ENCODE data around the gene NDUFB1. TPM values are rescaled to one million over a fixed set of nuclear protein-coding genes. Genes with fewer than 3 reads are reported as not detected.

The NDUFB1 gene
- total and polyA plus RNA-seq, 2 experiments from 2014 or later = 316 to 351 TPM

GRCh38 chr14:92099802-92100201 lies 21.7 kb downstream of the NDUFB1 start:
- H2AFZ ChIP-seq = no peak overlapping the region
- H3K4me2 ChIP-seq = no peak overlapping the region
- H3K4me3 ChIP-seq = no peak overlapping the region
- H3K36me3 ChIP-seq (replicated peaks; ENCODE audit: insufficient read depth, low read depth) = no peaks in the 10 kb centered on the region
- no peak for TF ChIP-seq EZH2 (IDR thresholded peaks at IDR 0.05; ENCODE audit: borderline replicate concordance)
- TF ChIP-seq EZH2phosphoT487 (IDR thresholded peaks at IDR 0.05; ENCODE audit: low read depth, severe bottlenecking, unreplicated experiment) = no peak
- no peak for TF ChIP-seq CTCF (IDR thresholded peaks at IDR 0.05; ENCODE audit: poor library complexity)
- H4K20me1 ChIP-seq (ENCODE audit: insufficient read depth, poor library complexity, severe bottlenecking) = peaks cover 9% of the 10 kb centered on the region
- H3K27ac ChIP-seq = no peak overlapping the region
- H3K9me3 ChIP-seq (ENCODE audit: low read depth) = no peaks in the 10 kb centered on the region
- no peaks in the 10 kb centered on the region for H3K9me2 ChIP-seq (replicated peaks; ENCODE audit: insufficient read depth)
- H3K4me1 ChIP-seq (ENCODE audit: insufficient read depth) = no peaks in the 10 kb centered on the region
- no peaks in the 10 kb centered on the region for H3K27me3 ChIP-seq
- H3K79me2 ChIP-seq = peaks cover 75% of the 10 kb centered on the region
- DNase-seq (ENCODE audit: low spot score) = no peak

GRCh38 chr14:92093320-92093719 lies 28.2 kb downstream of the NDUFB1 start:
- H3K9me2 ChIP-seq (replicated peaks; ENCODE audit: insufficient read depth) = no peaks in the 10 kb centered on the region
- H3K4me3 ChIP-seq = no peak overlapping the region
- H4K20me1 ChIP-seq (ENCODE audit: insufficient read depth, poor library complexity, severe bottlenecking) = peaks cover 4% of the 10 kb centered on the region
- no peaks in the 10 kb centered on the region for H3K27me3 ChIP-seq
- no peak overlapping the region for H2AFZ ChIP-seq
- WGBS (ENCODE audit: low lambda C conversion rate, missing lambda C conversion rate) = 68% methylated on average over 1 of the region's 1 CpG
- no peak for TF ChIP-seq EZH2 (IDR thresholded peaks at IDR 0.05; ENCODE audit: borderline replicate concordance)
- TF ChIP-seq EZH2phosphoT487 (IDR thresholded peaks at IDR 0.05; ENCODE audit: low read depth, severe bottlenecking, unreplicated experiment) = no peak
- no peak for TF ChIP-seq CTCF (IDR thresholded peaks at IDR 0.05; ENCODE audit: poor library complexity)
- no peaks in the 10 kb centered on the region for H3K36me3 ChIP-seq (replicated peaks; ENCODE audit: insufficient read depth, low read depth)
- no peak for DNase-seq (ENCODE audit: low spot score)
- peaks cover 13% of the 10 kb centered on the region for H3K79me2 ChIP-seq
- no peak overlapping the region for H3K27ac ChIP-seq
- H3K9me3 ChIP-seq (ENCODE audit: low read depth) = no peaks in the 10 kb centered on the region
- H3K4me1 ChIP-seq (ENCODE audit: insufficient read depth) = no peaks in the 10 kb centered on the region
- H3K4me2 ChIP-seq = no peak overlapping the region

GRCh38 chr14:92088494-92088893 lies 33.0 kb downstream of the NDUFB1 start:
- no peak overlapping the region for H3K27ac ChIP-seq
- H3K9me3 ChIP-seq (ENCODE audit: low read depth) = no peaks in the 10 kb centered on the region
- H4K20me1 ChIP-seq (ENCODE audit: insufficient read depth, poor library complexity, severe bottlenecking) = no peaks in the 10 kb centered on the region
- H3K4me1 ChIP-seq (ENCODE audit: insufficient read depth) = no peaks in the 10 kb centered on the region
- no peaks in the 10 kb centered on the region for H3K27me3 ChIP-seq
- no peaks in the 10 kb centered on the region for H3K36me3 ChIP-seq (replicated peaks; ENCODE audit: insufficient read depth, low read depth)
- TF ChIP-seq CTCF (IDR thresholded peaks at IDR 0.05; ENCODE audit: poor library complexity) = no peak
- TF ChIP-seq EZH2 (IDR thresholded peaks at IDR 0.05; ENCODE audit: borderline replicate concordance) = no peak
- TF ChIP-seq EZH2phosphoT487 (IDR thresholded peaks at IDR 0.05; ENCODE audit: low read depth, severe bottlenecking, unreplicated experiment) = no peak
- H3K4me3 ChIP-seq = no peak overlapping the region
- H3K9me2 ChIP-seq (replicated peaks; ENCODE audit: insufficient read depth) = no peaks in the 10 kb centered on the region
- no peak overlapping the region for H3K4me2 ChIP-seq
- no peak for DNase-seq (ENCODE audit: low spot score)
- no peaks in the 10 kb centered on the region for H3K79me2 ChIP-seq
- WGBS (ENCODE audit: low lambda C conversion rate, missing lambda C conversion rate) = 97% methylated on average over 5 of the region's 5 CpGs
- no peak overlapping the region for H2AFZ ChIP-seq

- H3K9me2 ChIP-seq (replicated peaks; ENCODE audit: insufficient read depth) = no peaks in the 10 kb centered on the region
- H4K20me1 ChIP-seq (ENCODE audit: insufficient read depth, poor library complexity, severe bottlenecking) = no peaks in the 10 kb centered on the region
- no peak for TF ChIP-seq EZH2 (IDR thresholded peaks at IDR 0.05; ENCODE audit: borderline replicate concordance)
- no peaks in the 10 kb centered on the region for H3K36me3 ChIP-seq (replicated peaks; ENCODE audit: insufficient read depth, low read depth)
- no peaks in the 10 kb centered on the region for H3K79me2 ChIP-seq
- no peak overlapping the region for H3K27ac ChIP-seq
- no peak overlapping the region for H3K4me2 ChIP-seq
- H3K4me1 ChIP-seq (ENCODE audit: insufficient read depth) = no peaks in the 10 kb centered on the region
- no peak for DNase-seq (ENCODE audit: low spot score)
- H3K9me3 ChIP-seq (ENCODE audit: low read depth) = no peaks in the 10 kb centered on the region
- no peaks in the 10 kb centered on the region for H3K27me3 ChIP-seq
- no peak overlapping the region for H3K4me3 ChIP-seq
- no peak overlapping the region for H2AFZ ChIP-seq
These were observed 47.0 kb downstream of the NDUFB1 start for GRCh38 chr14:92074555-92074954.

Other genes with a start within 250 kb of the NDUFB1 start
- 115 and 157 TPM in 2 replicates for gene FBLN5, start 174.0 kb downstream of the NDUFB1 start, total RNA-seq
- 337 and 359 TPM in 2 replicates for gene FBLN5, start 174.0 kb downstream of the NDUFB1 start, polyA plus RNA-seq
- 44.7 and 50.5 TPM in 2 replicates for gene TRIP11, start 81.6 kb downstream of the NDUFB1 start, total RNA-seq
- 39.2 TPM in 2 replicates for gene TRIP11, start 81.6 kb downstream of the NDUFB1 start, polyA plus RNA-seq
- 19.7 and 24.4 TPM in 2 replicates for gene ATXN3, start 15.1 kb downstream of the NDUFB1 start, total RNA-seq
- gene ATXN3, start 15.1 kb downstream of the NDUFB1 start, polyA plus RNA-seq = 15.0 and 15.3 TPM in 2 replicates
- 39.6 and 47.6 TPM in 2 replicates for gene CPSF2, start 263 bp upstream of the NDUFB1 start, total RNA-seq
- gene CPSF2, start 263 bp upstream of the NDUFB1 start, polyA plus RNA-seq = 23.3 and 25.2 TPM in 2 replicates
- 0.28 and 0.50 TPM in 2 replicates for gene SLC24A4, start 201.5 kb upstream of the NDUFB1 start, total RNA-seq
- gene SLC24A4, start 201.5 kb upstream of the NDUFB1 start, polyA plus RNA-seq = 0.46 TPM in 1 of 2 replicates, not detected in the other